ENCODE results near the gene KXD1. TPM values are rescaled to one million over a fixed set of nuclear protein-coding genes. Genes with fewer than 3 reads are reported as not detected.

KXD1 gene
- total and polyA plus RNA-seq, 4 donors = 51.3 to 117 (median 74.8) TPM

DNA sequence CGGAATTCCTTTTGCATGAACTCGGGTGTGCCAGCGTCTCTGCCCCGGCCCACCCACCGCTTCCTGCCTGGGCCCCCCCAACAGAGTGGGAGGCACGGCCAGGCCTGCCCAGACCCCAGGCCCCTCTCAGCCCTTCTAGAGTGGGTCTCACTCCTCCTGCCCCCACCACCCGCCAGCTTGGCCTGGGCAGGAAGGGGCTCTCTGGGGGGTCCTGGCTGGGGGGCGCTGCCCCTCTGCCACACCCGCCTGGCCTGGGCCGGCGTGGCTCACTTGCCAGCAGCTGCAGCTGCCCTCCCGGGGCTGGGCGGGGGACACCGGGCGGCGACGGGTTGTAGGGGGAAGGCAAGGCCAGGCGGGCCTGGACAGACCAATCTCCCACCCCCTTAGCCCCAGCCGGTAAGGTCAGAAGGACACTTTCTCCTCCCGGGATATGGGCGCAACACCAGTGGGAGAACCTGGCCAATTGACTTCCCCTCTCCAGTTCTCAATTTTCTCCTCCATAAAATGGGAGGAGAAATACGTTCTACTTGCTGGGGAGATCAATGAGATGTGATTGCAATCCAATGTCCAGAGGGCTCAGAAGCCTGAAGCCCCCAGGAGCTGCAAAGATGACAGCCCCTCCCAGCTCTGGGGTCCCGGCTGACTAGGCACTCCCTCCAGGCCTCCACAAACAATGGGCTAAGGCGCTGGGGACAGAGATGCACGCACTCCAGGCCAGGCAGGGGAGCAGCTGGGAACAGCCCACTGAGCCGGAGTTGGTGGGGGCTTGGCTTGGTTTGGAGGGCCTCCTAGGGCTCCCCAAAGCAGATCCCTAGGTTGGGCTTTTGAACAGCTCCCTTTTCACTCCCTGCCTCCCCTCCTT, 46.5 kb downstream of the KXD1 start:
- TF ChIP-seq, protein P1, sequence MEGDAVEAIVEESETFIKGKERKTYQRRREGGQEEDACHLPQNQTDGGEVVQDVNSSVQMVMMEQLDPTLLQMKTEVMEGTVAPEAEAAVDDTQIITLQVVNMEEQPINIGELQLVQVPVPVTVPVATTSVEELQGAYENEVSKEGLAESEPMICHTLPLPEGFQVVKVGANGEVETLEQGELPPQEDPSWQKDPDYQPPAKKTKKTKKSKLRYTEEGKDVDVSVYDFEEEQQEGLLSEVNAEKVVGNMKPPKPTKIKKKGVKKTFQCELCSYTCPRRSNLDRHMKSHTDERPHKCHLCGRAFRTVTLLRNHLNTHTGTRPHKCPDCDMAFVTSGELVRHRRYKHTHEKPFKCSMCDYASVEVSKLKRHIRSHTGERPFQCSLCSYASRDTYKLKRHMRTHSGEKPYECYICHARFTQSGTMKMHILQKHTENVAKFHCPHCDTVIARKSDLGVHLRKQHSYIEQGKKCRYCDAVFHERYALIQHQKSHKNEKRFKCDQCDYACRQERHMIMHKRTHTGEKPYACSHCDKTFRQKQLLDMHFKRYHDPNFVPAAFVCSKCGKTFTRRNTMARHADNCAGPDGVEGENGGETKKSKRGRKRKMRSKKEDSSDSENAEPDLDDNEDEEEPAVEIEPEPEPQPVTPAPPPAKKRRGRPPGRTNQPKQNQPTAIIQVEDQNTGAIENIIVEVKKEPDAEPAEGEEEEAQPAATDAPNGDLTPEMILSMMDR (IDR thresholded peaks at IDR 0.05; ENCODE audit: control extremely low read depth, extremely low read depth) = no peak
- peak in 1 of 3 donors; percentile 1 for DNase-seq
- Histone ChIP-seq H3K9ac (ENCODE audit: insufficient read depth in 1 of 2, low read length in 2 of 2) (no peak overlapping the region), H3K27me3 (ENCODE audit: control insufficient read depth in 3 of 3, insufficient read depth in 3 of 3, low read length in 2 of 3) (peaks cover 0 to 37% (median 31%) of the 10 kb centered on the region in 3 donors), H3K27ac (ENCODE audit: low read depth in 1 of 2, low read length in 1 of 2) (no peak overlapping the region), H3K36me3 (ENCODE audit: control insufficient read depth in 4 of 4, insufficient read depth in 4 of 4, low read length in 4 of 4) (no peaks in the 10 kb centered on the region), H3K9me3 (ENCODE audit: control insufficient read depth in 4 of 4, insufficient read depth in 3 of 4, low read length in 3 of 4) (peaks cover 0 to 4% (median 0%) of the 10 kb centered on the region in 4 donors), H3K4me3 (no peak overlapping the region), H3K4me1 (ENCODE audit: control insufficient read depth in 5 of 5, insufficient read depth in 5 of 5, low read length in 5 of 5) (peaks cover 0 to 17% (median 0%) of the 10 kb centered on the region in 5 donors)
- ATAC-seq (ENCODE audit: insufficient read depth, low FRiP score) = no peak
- 20 to 30% methylated on average over 22 to 26 of the region's 26 CpGs for WGBS, 2 donors

DNA sequence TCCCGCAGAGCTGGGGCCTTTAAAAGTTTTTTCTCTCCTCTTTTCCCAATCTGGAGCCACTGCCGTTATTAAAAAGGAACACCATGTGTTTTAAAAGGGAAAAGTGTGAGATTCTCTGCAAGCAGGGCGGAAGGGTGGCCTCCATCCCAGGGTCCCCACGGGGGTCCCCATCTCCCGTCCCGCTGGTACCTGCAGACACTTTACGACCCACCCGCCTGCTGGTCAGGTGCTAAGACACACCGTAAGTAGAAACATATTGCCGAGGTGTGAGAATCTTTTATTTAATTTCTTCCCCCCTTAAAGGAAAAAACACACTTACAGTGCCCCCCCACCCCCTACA, 47.1 kb downstream of the KXD1 start:
- Histone ChIP-seq H3K4me1 (ENCODE audit: control insufficient read depth in 5 of 5, insufficient read depth in 5 of 5, low read length in 5 of 5) (peaks cover 0 to 17% (median 0%) of the 10 kb centered on the region in 5 donors), H3K9me3 (ENCODE audit: control insufficient read depth in 4 of 4, insufficient read depth in 3 of 4, low read length in 3 of 4) (peaks cover 0 to 4% (median 0%) of the 10 kb centered on the region in 4 donors), H3K36me3 (ENCODE audit: control insufficient read depth in 4 of 4, insufficient read depth in 4 of 4, low read length in 4 of 4) (no peaks in the 10 kb centered on the region), H3K27ac (ENCODE audit: low read depth in 1 of 2, low read length in 1 of 2) (no peak overlapping the region), H3K9ac (ENCODE audit: insufficient read depth in 1 of 2, low read length in 2 of 2) (no peak overlapping the region), H3K4me3 (no peak overlapping the region), H3K27me3 (ENCODE audit: control insufficient read depth in 3 of 3, insufficient read depth in 3 of 3, low read length in 2 of 3) (peaks cover 0 to 43% (median 35%) of the 10 kb centered on the region in 3 donors)
- TF ChIP-seq, protein P1 (IDR thresholded peaks at IDR 0.05; ENCODE audit: control extremely low read depth, extremely low read depth) = no peak
- WGBS, 2 donors = 19 to 36% methylated on average over 10 of the region's 10 CpGs
- no peak for ATAC-seq (ENCODE audit: insufficient read depth, low FRiP score)
- no peak for DNase-seq

DNA sequence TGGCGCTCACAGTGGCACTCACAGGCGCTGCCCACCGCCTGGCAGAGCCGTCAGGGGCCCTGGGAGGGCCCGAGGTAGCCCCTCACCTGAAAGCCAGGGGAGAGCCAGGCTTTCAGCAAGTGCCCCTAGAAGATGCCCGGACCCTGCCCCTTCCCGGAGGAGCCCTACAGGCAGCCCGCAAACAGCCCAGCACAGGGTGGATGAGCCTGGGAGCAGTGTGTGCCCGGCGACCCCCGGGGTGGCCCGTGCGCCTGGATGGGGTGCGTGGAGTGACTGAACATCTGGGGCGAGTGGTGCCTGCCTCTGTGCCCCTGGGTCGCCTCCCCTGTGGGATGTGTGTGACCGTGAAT, 47.5 kb downstream of the KXD1 start:
- peaks cover 0 to 4% (median 0%) of the 10 kb centered on the region in 4 donors for H3K9me3 ChIP-seq (ENCODE audit: control insufficient read depth in 4 of 4, insufficient read depth in 3 of 4, low read length in 3 of 4)
- no peak overlapping the region for H3K27ac ChIP-seq (ENCODE audit: low read depth in 1 of 2, low read length in 1 of 2)
- no peak for ATAC-seq (ENCODE audit: insufficient read depth, low FRiP score)
- TF ChIP-seq, protein P1 (IDR thresholded peaks at IDR 0.05; ENCODE audit: control extremely low read depth, extremely low read depth) = no peak
- DNase-seq = no peak
- no peak overlapping the region for H3K9ac ChIP-seq (ENCODE audit: insufficient read depth in 1 of 2, low read length in 2 of 2)
- WGBS, 2 donors = 9 to 24% methylated on average over 17 of the region's 17 CpGs
- peaks cover 0 to 46% (median 36%) of the 10 kb centered on the region in 3 donors for H3K27me3 ChIP-seq (ENCODE audit: control insufficient read depth in 3 of 3, insufficient read depth in 3 of 3, low read length in 2 of 3)
- peaks cover 0 to 17% (median 0%) of the 10 kb centered on the region in 5 donors for H3K4me1 ChIP-seq (ENCODE audit: control insufficient read depth in 5 of 5, insufficient read depth in 5 of 5, low read length in 5 of 5)
- H3K4me3 ChIP-seq = no peak overlapping the region
- H3K36me3 ChIP-seq (ENCODE audit: control insufficient read depth in 4 of 4, insufficient read depth in 4 of 4, low read length in 4 of 4) = no peaks in the 10 kb centered on the region
